B cell (primary cell): ENCODE results near the gene LYRM9. TPM values are rescaled to one million over a fixed set of nuclear protein-coding genes. Genes with fewer than 3 reads are reported as not detected.

ENCODE experiments used
- ATAC-seq: fragments of 200-7000 bp; cut with Tn5 transposase; one replicate; pipeline ENCODE4 v1.10.0; 2021; ENCODE audit warnings: low read depth, mild to moderate bottlenecking, moderate number of reproducible peaks, moderate library complexity
- CTCF ChIA-PET: fragments of 350-600 bp; sonication (Branson Sonifier 250); formaldehyde crosslinking; loops from one replicate; lab custom pipeline; 2021; ENCODE audit warnings: antibody characterized with exemption, inconsistent platforms; lab: Charles Lee
- POLR2A ChIA-PET: fragments of 350-600 bp; sonication (Branson Sonifier 250); formaldehyde crosslinking; loops from one replicate; lab custom pipeline; 2021; ENCODE audit warnings: antibody characterized with exemption; lab: Charles Lee
- DNase-seq: peaks from one replicate; pipeline ENCODE4 v3.0.0; 2013
- H2AFZ ChIP-seq: 2 replicates; pipeline ENCODE4 v1.6.1; 2012; ENCODE audit warnings: mild to moderate bottlenecking, low read depth, low read length; ENCODE audit not compliant: insufficient read depth, poor library complexity, severe bottlenecking
- H3K27ac ChIP-seq, 2 donors: 1 replicate in 1 of 2; 2 replicates in 1 of 2; pipeline ENCODE4 v1.5.1; 2012 to 2013; ENCODE audit warnings: low read length in 2 of 2, mild to moderate bottlenecking in 2 of 2, moderate library complexity in 1 of 2
- H3K27me3 ChIP-seq, 4 experiments: fragments of 200-600 bp in 1 of 4; sonication (generic) in 1 of 4; replicated peaks in 1 of 4; 1 replicate in 2 of 4; 2 replicates in 2 of 4; pipeline versions ENCODE4 v1.6.1 to v1.7.0; 2013 to 2016; ENCODE audit warnings: low read length in 3 of 4, mild to moderate bottlenecking in 2 of 4, mixed read lengths in 1 of 4, moderate library complexity in 1 of 4; ENCODE audit not compliant: insufficient read depth in 4 of 4, control insufficient read depth in 3 of 4; ENCODE audit errors: control extremely low read depth in 1 of 4
- H3K36me3 ChIP-seq, 2 experiments: replicated peaks in 1 of 2; 1 replicate in 1 of 2; 2 replicates in 1 of 2; pipeline versions ENCODE4 v1.6.1 to v1.7.1; 2013; ENCODE audit warnings: low read length in 1 of 2; ENCODE audit not compliant: insufficient read depth in 2 of 2, control insufficient read depth in 1 of 2; ENCODE audit errors: control extremely low read depth in 1 of 2, extremely low read depth in 1 of 2
- H3K4me1 ChIP-seq, 2 donors: fragments of 200-600 bp in 1 of 2; sonication (generic) in 1 of 2; 1 replicate in 1 of 2; 2 replicates in 1 of 2; pipeline versions ENCODE4 v1.5.1 to v1.6.1; 2013 to 2017; ENCODE audit warnings: low read length in 2 of 2; ENCODE audit not compliant: control insufficient read depth in 2 of 2, insufficient read depth in 2 of 2
- H3K4me2 ChIP-seq: replicated peaks from 2 replicates; pipeline ENCODE3; 2012; ENCODE audit warnings: mild to moderate bottlenecking, low read depth, low read length; ENCODE audit not compliant: poor library complexity, severe bottlenecking
- H3K4me3 ChIP-seq, 5 experiments: fragments of 200-600 bp in 1 of 5; sonication (generic) in 1 of 5; 1 replicate in 3 of 5; 2 replicates in 2 of 5; pipeline versions ENCODE4 v1.5.1 to v1.7.0; 2011 to 2016; ENCODE audit warnings: low read length in 4 of 5, mild to moderate bottlenecking in 4 of 5, low read depth in 2 of 5, control low read depth in 1 of 5, moderate library complexity in 1 of 5; ENCODE audit not compliant: insufficient read depth in 1 of 5; ENCODE audit errors: control extremely low read depth in 1 of 5, extremely low read depth in 1 of 5
- H3K79me2 ChIP-seq: fragments of 200-600 bp; sonication (generic); one replicate; pipeline ENCODE4 v1.6.0; 2016; ENCODE audit warnings: low read length; ENCODE audit not compliant: control insufficient read depth, insufficient read depth
- H3K9ac ChIP-seq: fragments of 200-600 bp; sonication (generic); 2 replicates; pipeline ENCODE4 v1.6.1; 2017; ENCODE audit warnings: mild to moderate bottlenecking, low read length, moderate library complexity
- H3K9me3 ChIP-seq, 3 donors: one replicate each; pipeline versions ENCODE4 v1.6.1 to v1.7.1; 2013; ENCODE audit warnings: low read length in 2 of 3; ENCODE audit not compliant: control insufficient read depth in 2 of 3, insufficient read depth in 1 of 3; ENCODE audit errors: control extremely low read depth in 1 of 3
- H4K20me1 ChIP-seq: 2 replicates; pipeline ENCODE4 v1.6.0; 2012; ENCODE audit warnings: mild to moderate bottlenecking, low read length; ENCODE audit not compliant: insufficient read depth, control insufficient read depth, poor library complexity, severe bottlenecking
- H3K27ac Mint-ChIP-seq: one replicate; pipeline ENCODE4 v1.8.0; 2021; ENCODE audit warnings: mixed read lengths
- H3K27me3 Mint-ChIP-seq: one replicate; pipeline ENCODE4 v1.8.0; 2021; ENCODE audit warnings: mixed read lengths
- H3K4me1 Mint-ChIP-seq: one replicate; pipeline ENCODE4 v1.8.0; 2021; ENCODE audit warnings: mixed read lengths
- H3K4me3 Mint-ChIP-seq: one replicate; pipeline ENCODE4 v1.8.0; 2021; ENCODE audit warnings: mixed read lengths
- H3K9me3 Mint-ChIP-seq: one replicate; pipeline ENCODE4 v1.8.0; 2022; ENCODE audit warnings: mixed read lengths; ENCODE audit not compliant: insufficient read depth
- CTCF ChIP-seq: fragments of 200-600 bp; IDR thresholded peaks from one replicate; pipeline ENCODE4 v1.8.0; 2022; ENCODE audit warnings: antibody characterized with exemption, mild to moderate bottlenecking
- EZH2 ChIP-seq: IDR thresholded peaks from 2 replicates; pipeline ENCODE4 v1.6.1; 2012; ENCODE audit warnings: borderline replicate concordance, low read depth, mild to moderate bottlenecking, moderate library complexity, low read length; ENCODE audit not compliant: insufficient read depth, poor library complexity, severe bottlenecking
- WGBS: methylation state at CpG from one replicate; pipeline ENCODE4 v1.1.5; 2013; ENCODE audit warnings: missing lambda C conversion rate; ENCODE audit not compliant: insufficient coverage; 5-methylcytosine and 5-hydroxymethylcytosine counted together
- intact Hi-C: fragments of 100-400 bp; cut with micrococcal nuclease; formaldehyde crosslinking; loops from one replicate; pipeline ENCODE4 v1.10.0; 2022
- polyA plus RNA-seq: library from polyadenylated mRNA; depleted of rRNA; stranded (reverse); fragments of >200 nt; gene quantifications from 2 replicates; pipeline ENCODE4 v1.2.3, GENCODE V29; 2012
- total RNA-seq, 2 donors: library from RNA; stranded (reverse); fragments of 120-200 nt in 1 of 2; gene quantifications; 1 replicate in 1 of 2; 2 replicates in 1 of 2; pipeline versions ENCODE4 v1.2.3 to v1.2.4, GENCODE V29; 2013 to 2022

LYRM9 gene
- total and polyA plus RNA-seq, 2 donors (not counting 1 experiment from before 2014, with no cell fraction given), result 12.1 to 14.2 TPM

- WGBS, result 80% methylated on average over 1 of the region's 5 CpGs
- Mint-ChIP-seq H3K27me3 (peaks cover 37% of the 10 kb centered on the region), H3K27ac (no peak overlapping the region), H3K4me1 (no peaks in the 10 kb centered on the region), H3K9me3 (no peaks in the 10 kb centered on the region), H3K4me3 (no peak overlapping the region)
- Histone ChIP-seq H4K20me1 (no peaks in the 10 kb centered on the region), H3K4me1 (no peaks in the 10 kb centered on the region), H3K36me3 (no peaks in the 10 kb centered on the region), H3K79me2 (no peaks in the 10 kb centered on the region), H3K4me2 (no peak overlapping the region), H3K27me3 (peaks cover 0 to 23% (median 4%) of the 10 kb centered on the region in 4 experiments), H3K27ac (no peak overlapping the region), H3K9me3 (no peaks in the 10 kb centered on the region), H3K4me3 (no peak overlapping the region), H2AFZ (no peak overlapping the region), H3K9ac (no peak overlapping the region)
- no peak for ATAC-seq
- no peak for TF ChIP-seq EZH2
- TF ChIP-seq CTCF, result no peak
- ChIA-PET CTCF (no interaction called here), POLR2A (no interaction called here)
- intact Hi-C loops, result no loop called here
- DNase-seq, result no peak
Measured at GRCh38 chr17:27904534-27905446, 11.6 kb upstream of the LYRM9 start.

- no peaks in the 10 kb centered on the region for H3K36me3 ChIP-seq
- peaks cover 0 to 23% (median 4%) of the 10 kb centered on the region in 4 experiments for H3K27me3 ChIP-seq
- H3K9ac ChIP-seq, result no peak overlapping the region
- DNase-seq, result no peak
- no peak overlapping the region for H2AFZ ChIP-seq
- CTCF ChIA-PET, result no interaction called here
- no peak for ATAC-seq
- POLR2A ChIA-PET, result no interaction called here
- no peaks in the 10 kb centered on the region for H3K9me3 Mint-ChIP-seq
- TF ChIP-seq EZH2 (no peak), CTCF (no peak)
- intact Hi-C loops, result no loop called here
- no peak overlapping the region for H3K4me3 ChIP-seq
- H3K79me2 ChIP-seq, result no peaks in the 10 kb centered on the region
- no peak overlapping the region for H3K27ac Mint-ChIP-seq
- WGBS, result no CpG with 5 or more reads among the region's 1 CpG
- H3K4me1 Mint-ChIP-seq, result no peaks in the 10 kb centered on the region
- H3K4me1 ChIP-seq, result no peaks in the 10 kb centered on the region
- H4K20me1 ChIP-seq, result no peaks in the 10 kb centered on the region
- no peak overlapping the region for H3K4me2 ChIP-seq
- peaks cover 34% of the 10 kb centered on the region for H3K27me3 Mint-ChIP-seq
- H3K9me3 ChIP-seq, result no peaks in the 10 kb centered on the region
- H3K4me3 Mint-ChIP-seq, result no peak overlapping the region
- H3K27ac ChIP-seq, result no peak overlapping the region
Measured at GRCh38 chr17:27904114-27904513, 10.9 kb upstream of the LYRM9 start.
